ENCODE results near the gene GIPC2.
"Not testable (repeated sequence)": the region's sequence is repeated elsewhere in the genome, so short reads cannot be mapped to it uniquely, and the experiment has no call there.

The GIPC2 gene

DNA sequence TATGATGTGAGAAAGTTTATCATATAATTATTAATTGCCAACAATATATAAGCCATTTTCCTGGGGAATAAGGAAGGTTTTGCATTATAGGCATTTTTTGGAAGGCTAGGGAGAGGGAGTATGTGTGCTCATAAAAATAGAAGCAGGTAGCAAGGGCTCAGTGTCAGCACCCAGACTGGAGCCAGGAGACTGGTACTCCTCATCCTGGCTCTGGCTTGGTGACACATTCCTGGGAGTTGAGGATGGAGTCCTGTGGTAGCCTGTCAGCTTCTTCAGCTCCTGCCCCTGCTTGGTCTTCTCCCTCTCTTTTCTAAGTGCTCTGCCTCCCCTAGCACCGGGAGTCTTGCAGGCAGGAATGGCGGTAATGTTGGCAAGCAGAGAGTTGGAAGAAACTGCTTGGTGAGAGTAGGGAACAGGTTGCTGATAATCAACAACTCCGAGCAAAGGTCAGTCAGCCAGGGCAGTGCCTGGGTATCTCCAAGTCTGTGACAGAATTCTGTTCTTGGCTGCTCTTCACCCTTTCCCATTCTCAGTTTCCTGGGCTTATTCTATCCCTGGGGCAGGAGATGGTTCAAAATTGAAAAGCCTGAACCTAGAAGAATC lies 23.0 kb downstream of the GIPC2 start:
- no peak for DNase-seq (ENCODE audit: low spot score)

GRCh38 chr1:78069784-78070183 lies 24.0 kb downstream of the GIPC2 start:
- DNase-seq (ENCODE audit: low spot score): no peak

DNA sequence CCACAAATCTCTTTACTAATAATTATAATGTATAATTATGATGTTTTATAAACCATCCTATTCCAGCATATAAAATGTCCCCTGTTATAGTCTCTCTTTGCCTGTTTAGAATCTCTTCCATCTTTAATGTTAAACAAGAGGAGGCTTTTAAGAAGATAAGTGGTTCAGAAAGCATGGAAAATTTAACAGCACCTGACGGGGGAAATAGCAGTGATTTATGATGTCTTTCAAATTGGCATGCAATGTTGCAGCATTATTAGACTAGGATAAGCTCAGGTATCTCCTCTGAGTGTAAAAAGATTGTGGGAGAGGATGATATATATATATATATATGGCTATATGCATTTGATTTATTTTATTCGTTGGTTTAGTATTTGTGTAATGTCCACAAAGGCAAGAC lies 24.4 kb downstream of the GIPC2 start:
- DNase-seq (ENCODE audit: low spot score): no peak

GRCh38 chr1:78070758-78071157 lies 25.0 kb downstream of the GIPC2 start:
- DNase-seq (ENCODE audit: low spot score): no peak

GRCh38 chr1:78071696-78072095 lies 25.9 kb downstream of the GIPC2 start:
- no peak for DNase-seq (ENCODE audit: low spot score)

GRCh38 chr1:78072216-78072615 lies 26.4 kb downstream of the GIPC2 start:
- no peak for DNase-seq (ENCODE audit: low spot score)

- DNase-seq (ENCODE audit: low spot score): no peak
Measured at GRCh38 chr1:78073441-78073840, 27.7 kb downstream of the GIPC2 start.

- no peak for DNase-seq (ENCODE audit: low spot score)
Measured at GRCh38 chr1:78075621-78076020, 29.9 kb downstream of the GIPC2 start.

- DNase-seq (ENCODE audit: low spot score): no peak
Measured at GRCh38 chr1:78078358-78078757, 32.6 kb downstream of the GIPC2 start.

GRCh38 chr1:78079580-78079979 lies 33.8 kb downstream of the GIPC2 start:
- DNase-seq (ENCODE audit: low spot score): no peak

DNA sequence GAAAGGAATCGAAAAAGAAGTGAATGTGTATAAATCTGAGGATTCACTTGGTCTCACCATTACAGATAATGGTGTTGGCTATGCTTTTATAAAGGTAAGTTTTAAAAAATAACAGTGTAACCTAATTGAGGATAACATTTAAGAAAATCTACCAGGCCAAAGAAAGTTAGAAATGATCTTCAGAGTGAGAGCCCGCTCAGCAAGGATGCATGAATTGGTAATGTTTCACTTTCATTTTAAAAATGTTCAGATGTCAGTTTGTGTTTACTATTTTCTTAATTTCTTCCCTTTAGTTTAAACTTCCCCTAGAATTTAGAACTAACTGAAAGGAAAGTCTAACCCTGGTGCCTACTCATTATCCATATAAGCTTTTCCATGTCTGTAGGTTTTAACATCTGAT lies 35.0 kb downstream of the GIPC2 start:
- DNase-seq (ENCODE audit: low spot score): no peak

DNA sequence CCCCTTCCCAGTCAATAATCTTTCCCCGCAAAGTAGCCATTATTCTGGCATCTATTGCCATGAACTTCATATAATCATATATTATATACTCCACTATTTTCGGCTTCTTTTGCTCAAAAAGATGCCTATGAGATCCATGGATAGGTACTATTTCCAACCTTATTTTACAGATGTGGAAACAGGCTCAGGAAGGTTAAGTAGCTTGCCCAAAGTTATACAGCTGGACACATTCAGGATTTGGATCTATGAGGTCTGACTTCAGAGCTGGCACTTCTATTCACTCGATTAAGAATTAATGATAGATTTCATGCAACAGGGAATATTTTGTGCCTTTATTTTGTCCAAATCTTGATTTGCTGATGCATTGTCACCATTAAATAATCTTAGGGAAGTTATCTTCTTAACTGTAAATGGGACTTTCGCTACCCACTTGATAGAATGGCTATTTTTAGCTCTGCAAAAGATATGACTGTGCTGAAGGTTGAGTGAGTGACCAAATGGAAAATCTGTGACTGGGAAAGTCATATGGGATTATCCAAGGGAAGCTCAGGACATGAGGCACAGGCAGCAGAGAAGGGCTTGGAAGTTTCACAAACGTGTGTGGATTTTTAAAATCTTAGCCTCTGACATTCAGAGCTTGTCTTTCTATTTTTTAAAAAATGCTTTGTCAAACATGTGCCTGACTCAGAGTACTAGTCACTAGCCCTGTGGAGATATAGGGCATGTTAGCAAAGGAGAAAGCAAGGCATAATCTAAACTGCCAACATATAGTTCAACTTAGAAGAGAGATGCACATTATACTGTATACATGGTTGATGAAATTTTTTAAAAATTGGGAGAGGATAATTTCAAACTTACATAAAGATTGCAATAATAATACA lies 36.5 kb downstream of the GIPC2 start:
- no peak for DNase-seq (ENCODE audit: low spot score)

DNA sequence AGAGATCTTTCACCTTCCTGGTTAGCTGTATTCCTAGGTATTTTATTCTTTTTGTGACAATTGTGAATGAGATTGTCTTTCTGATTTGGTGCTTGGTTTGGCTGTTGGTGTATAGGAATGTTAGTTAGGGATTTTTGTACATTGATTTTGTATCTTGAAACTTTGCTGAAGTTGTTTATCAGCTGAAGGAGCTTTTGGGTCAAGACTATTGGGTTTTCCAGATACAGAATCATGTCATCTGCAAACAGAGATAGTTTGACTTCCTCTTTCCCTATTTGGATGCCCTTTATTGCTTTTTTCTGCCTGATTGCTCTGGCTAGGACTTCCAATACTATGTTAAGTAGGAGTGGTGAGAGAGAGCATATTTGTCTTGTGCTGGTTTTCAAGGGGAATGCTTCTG lies 38.9 kb downstream of the GIPC2 start:
- DNase-seq (ENCODE audit: low spot score): not testable (repeated sequence)

DNA sequence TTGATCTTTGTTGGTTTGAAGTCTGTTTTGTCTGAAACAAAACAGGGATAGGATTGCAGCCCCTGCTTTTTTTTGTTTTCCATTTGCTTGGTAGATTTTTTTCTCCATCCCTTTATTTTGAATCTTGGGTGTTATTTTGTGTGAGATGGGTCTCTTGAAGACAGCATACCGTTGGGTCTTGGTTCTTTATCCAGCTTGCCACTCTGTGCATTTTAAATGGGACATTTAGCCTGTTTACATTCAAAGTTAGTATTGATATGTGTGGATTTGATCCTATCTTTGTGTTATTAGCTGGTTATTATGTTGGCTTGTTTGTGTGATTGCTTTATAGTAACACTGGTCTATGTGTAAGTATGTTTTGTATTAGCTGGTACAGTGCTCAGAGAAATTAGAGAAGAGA lies 40.9 kb downstream of the GIPC2 start:
- DNase-seq (ENCODE audit: low spot score): no peak

DNA sequence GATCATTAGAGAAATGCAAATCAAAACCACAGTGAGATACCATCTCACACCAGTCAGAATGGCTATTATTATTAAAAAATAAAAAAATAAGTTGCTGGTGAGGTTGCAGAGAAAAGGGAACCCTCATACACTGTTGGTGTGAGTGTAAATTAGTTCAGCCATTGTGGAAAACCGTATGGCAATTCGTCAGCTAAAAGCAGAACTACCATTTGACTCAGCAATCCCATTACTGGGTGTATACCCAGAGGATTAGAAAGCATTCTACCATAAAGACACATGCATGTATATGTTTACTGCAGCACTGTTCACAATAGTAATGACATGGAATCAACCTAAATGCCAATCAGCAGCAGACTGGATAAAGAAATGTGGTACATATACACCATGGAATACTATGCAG lies 42.2 kb downstream of the GIPC2 start:
- no peak for DNase-seq (ENCODE audit: low spot score)

GRCh38 chr1:78088486-78088885 lies 42.7 kb downstream of the GIPC2 start:
- DNase-seq (ENCODE audit: low spot score): no peak

GRCh38 chr1:78089010-78089409 lies 43.2 kb downstream of the GIPC2 start:
- DNase-seq (ENCODE audit: low spot score): no peak

GRCh38 chr1:78090472-78091133 lies 44.8 kb downstream of the GIPC2 start:
- DNase-seq (ENCODE audit: low spot score): no peak

GRCh38 chr1:78091215-78091813 lies 45.5 kb downstream of the GIPC2 start:
- no peak for DNase-seq (ENCODE audit: low spot score)

DNA sequence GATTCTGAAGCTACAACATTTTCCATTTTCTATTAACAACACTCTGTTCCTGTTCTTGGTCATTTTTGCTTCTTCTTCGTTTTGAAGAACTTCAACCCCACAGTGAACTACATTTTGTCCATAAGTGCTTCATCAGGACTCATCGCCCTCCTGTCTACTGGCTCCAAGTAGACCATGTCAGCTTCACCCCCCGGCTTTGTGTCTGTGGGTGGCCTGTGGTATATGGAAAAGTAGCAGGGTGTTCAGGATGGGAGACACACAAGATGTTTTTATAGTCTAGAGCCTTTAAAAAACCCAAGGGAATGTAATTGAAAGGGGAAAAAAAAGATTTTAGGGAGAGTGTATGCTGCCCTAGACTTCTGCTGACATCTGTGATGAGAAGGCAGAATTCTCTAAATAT lies 46.1 kb downstream of the GIPC2 start:
- no peak for DNase-seq (ENCODE audit: low spot score)

- no peak for DNase-seq (ENCODE audit: low spot score)
Measured at GRCh38 chr1:78092643-78093042, 46.9 kb downstream of the GIPC2 start.

DNA sequence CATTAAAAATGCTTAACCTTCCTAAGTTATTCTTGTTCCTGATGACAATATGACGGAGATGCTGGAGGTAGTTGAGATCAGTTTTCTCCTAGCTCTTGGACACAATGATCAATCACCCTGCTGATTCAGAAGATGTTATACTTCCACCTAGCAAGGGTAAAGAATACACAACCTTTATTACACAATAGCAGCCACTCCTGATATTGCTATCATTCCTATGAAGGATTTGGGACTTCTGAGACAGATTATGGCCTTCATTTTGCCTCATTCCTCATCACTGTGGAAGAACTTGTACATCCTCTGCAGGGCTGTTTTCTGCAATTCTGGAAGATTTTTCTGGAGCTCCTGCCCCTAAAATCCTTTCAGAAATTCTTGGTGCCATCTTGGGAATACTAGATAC lies 47.8 kb downstream of the GIPC2 start:
- no peak for DNase-seq (ENCODE audit: low spot score)

DNA sequence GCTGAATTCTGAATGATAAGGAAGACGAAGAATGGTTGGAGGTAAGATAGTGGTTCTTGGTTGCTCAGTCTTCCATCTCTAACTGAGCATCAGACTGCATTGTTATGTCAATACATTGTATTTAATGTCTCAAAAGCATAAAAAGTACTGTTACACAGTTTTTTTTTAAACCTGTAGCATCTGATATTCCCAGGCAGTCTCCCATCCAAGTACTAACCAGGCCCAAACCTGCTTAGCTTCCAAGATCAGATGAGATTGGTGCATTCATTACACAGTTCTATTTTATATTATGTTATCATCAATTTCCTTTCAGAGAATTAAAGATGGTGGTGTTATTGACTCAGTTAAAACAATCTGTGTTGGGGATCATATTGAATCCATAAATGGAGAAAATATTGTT lies 48.9 kb downstream of the GIPC2 start:
- DNase-seq (ENCODE audit: low spot score): no peak

Measured in cerebellar cortex (tissue), 1 donor.